Activated CD8-positive, alpha-beta memory T cell treated with anti-CD3 and anti-CD28 coated beads, Interleukin-2, amount 50 U/mL, for 1 hour (primary cell): ENCODE results near the gene PSMG4.

Source experiments
- DNase-seq: peaks from one replicate; pipeline ENCODE4 v3.0.0-alpha.2; 2020; ENCODE audit errors: extremely low read depth

The PSMG4 gene

GRCh38 chr6:3258720-3259490 lies at the start of gene PSMG4:
PSMG4 (plus strand) TSS chr6:3258947; CDS start chr6:3259023, 76 bp downstream.
- peak; percentile 71 for DNase-seq

GRCh38 chr6:3209114-3210023 lies 49.4 kb upstream of the PSMG4 start:
- DNase-seq = no peak

GRCh38 chr6:3210024-3210610 lies 48.6 kb upstream of the PSMG4 start:
- DNase-seq = no peak

GRCh38 chr6:3211681-3212080 lies 47.1 kb upstream of the PSMG4 start:
- no peak for DNase-seq

GRCh38 chr6:3212261-3212660 lies 46.5 kb upstream of the PSMG4 start:
- no peak for DNase-seq

- DNase-seq = no peak
Measured at GRCh38 chr6:3213334-3213695, 45.4 kb upstream of the PSMG4 start.

GRCh38 chr6:3214898-3215297 lies 43.8 kb upstream of the PSMG4 start:
- no peak for DNase-seq

- DNase-seq = no peak
Measured at GRCh38 chr6:3217286-3217685, 41.5 kb upstream of the PSMG4 start.

- DNase-seq = no peak
Measured at GRCh38 chr6:3218266-3218665, 40.5 kb upstream of the PSMG4 start.

GRCh38 chr6:3220366-3220765 lies 38.4 kb upstream of the PSMG4 start:
- no peak for DNase-seq

GRCh38 chr6:3221578-3221977 lies 37.2 kb upstream of the PSMG4 start:
- DNase-seq = no peak

- no peak for DNase-seq
Measured at GRCh38 chr6:3222506-3223038, 36.2 kb upstream of the PSMG4 start.

- no peak for DNase-seq
Measured at GRCh38 chr6:3226042-3226441, 32.7 kb upstream of the PSMG4 start.

GRCh38 chr6:3226481-3227362 lies 32.0 kb upstream of the PSMG4 start:
- DNase-seq = no peak

GRCh38 chr6:3227363-3228045 lies 31.2 kb upstream of the PSMG4 start, which contains the start of gene TUBB2B:
TUBB2B (minus strand) TSS chr6:3227653; CDS start chr6:3227543, 110 bp downstream.
- no peak for DNase-seq

- DNase-seq = no peak
Measured at GRCh38 chr6:3228046-3228671, 30.6 kb upstream of the PSMG4 start.

- no peak for DNase-seq
Measured at GRCh38 chr6:3228771-3229565, 29.8 kb upstream of the PSMG4 start.

- no peak for DNase-seq
Measured at GRCh38 chr6:3229566-3230178, 29.1 kb upstream of the PSMG4 start.
